ENCODE results near the gene PRTFDC1.
"Not testable (repeated sequence)": the region's sequence is repeated elsewhere in the genome, so short reads cannot be mapped to it uniquely, and the experiment has no call there.

PRTFDC1 gene

GRCh38 chr10:24869354-24870015 lies 82.9 kb downstream of the PRTFDC1 start:
- DNase-seq = no peak

GRCh38 chr10:24866604-24867583 lies 85.5 kb downstream of the PRTFDC1 start:
- no peak for DNase-seq

GRCh38 chr10:24865783-24866182 lies 86.6 kb downstream of the PRTFDC1 start:
- no peak for DNase-seq

- DNase-seq = no peak
Measured at GRCh38 chr10:24862589-24862988, 89.8 kb downstream of the PRTFDC1 start.

GRCh38 chr10:24858288-24859270 lies 93.8 kb downstream of the PRTFDC1 start:
- DNase-seq = no peak

- DNase-seq = no peak
Measured at GRCh38 chr10:24857031-24857725, 95.2 kb downstream of the PRTFDC1 start.

GRCh38 chr10:24854256-24854655 lies 98.2 kb downstream of the PRTFDC1 start:
- DNase-seq = no peak

- DNase-seq = no peak
Measured at GRCh38 chr10:24853661-24854060, 98.7 kb downstream of the PRTFDC1 start.

- DNase-seq = no peak
Measured at GRCh38 chr10:24851629-24852028, 100.8 kb downstream of the PRTFDC1 start.

- no peak for DNase-seq
Measured at GRCh38 chr10:24850727-24851296, 101.6 kb downstream of the PRTFDC1 start.

GRCh38 chr10:24849501-24850299 lies 102.7 kb downstream of the PRTFDC1 start:
- no peak for DNase-seq

GRCh38 chr10:24849051-24849450 lies 103.4 kb downstream of the PRTFDC1 start:
- DNase-seq = no peak

- no peak for DNase-seq
Measured at GRCh38 chr10:24848195-24848594, 104.2 kb downstream of the PRTFDC1 start.

- DNase-seq = no peak
Measured at GRCh38 chr10:24847112-24848070, 105.0 kb downstream of the PRTFDC1 start.

GRCh38 chr10:24844742-24845141 lies 107.7 kb downstream of the PRTFDC1 start:
- no peak for DNase-seq

- no peak for DNase-seq
Measured at GRCh38 chr10:24843256-24843655, 109.2 kb downstream of the PRTFDC1 start.

- DNase-seq = no peak
Measured at GRCh38 chr10:24842856-24843255, 109.5 kb downstream of the PRTFDC1 start.

- DNase-seq = no peak
Measured at GRCh38 chr10:24841530-24841929, 110.9 kb downstream of the PRTFDC1 start.

GRCh38 chr10:24840784-24841183 lies 111.6 kb downstream of the PRTFDC1 start:
- DNase-seq = no peak

GRCh38 chr10:24837781-24838180 lies 114.6 kb downstream of the PRTFDC1 start:
- DNase-seq = not testable (repeated sequence)
